HG02840 (cell line): Measurements from ENCODE around the gene ALOX15B.
"Not testable (repeated sequence)": the region's sequence is repeated elsewhere in the genome, so short reads cannot be mapped to it uniquely, and the experiment has no call there.

Experiments
- ATAC-seq: cut with Tn5 transposase; IDR thresholded peaks from one replicate; pipeline ENCODE4 v1.9.1; 2021; ENCODE audit warnings: mild to moderate bottlenecking, moderate library complexity, moderate number of reproducible peaks; ENCODE audit not compliant: unreplicated experiment, low FRiP score

The ALOX15B gene

GRCh38 chr17:8059131-8059530 lies 20.3 kb downstream of the ALOX15B start:
- ATAC-seq = no peak

- ATAC-seq = no peak
Measured at GRCh38 chr17:8060274-8060673, 21.4 kb downstream of the ALOX15B start.

GRCh38 chr17:8061851-8062250 lies 23.0 kb downstream of the ALOX15B start:
- ATAC-seq = not testable (repeated sequence)

- no peak for ATAC-seq
Measured at GRCh38 chr17:8062435-8062806, 23.6 kb downstream of the ALOX15B start.

GRCh38 chr17:8062807-8063483 lies 24.1 kb downstream of the ALOX15B start:
- ATAC-seq = no peak

GRCh38 chr17:8063761-8064534 lies 25.1 kb downstream of the ALOX15B start:
- no peak for ATAC-seq

GRCh38 chr17:8064561-8065019 lies 25.7 kb downstream of the ALOX15B start:
- no peak for ATAC-seq

- no peak for ATAC-seq
Measured at GRCh38 chr17:8066841-8067775, 28.2 kb downstream of the ALOX15B start.

GRCh38 chr17:8067806-8068205 lies 28.9 kb downstream of the ALOX15B start:
- no peak for ATAC-seq

- ATAC-seq = no peak
Measured at GRCh38 chr17:8068736-8069586, 30.1 kb downstream of the ALOX15B start.

- ATAC-seq = no peak
Measured at GRCh38 chr17:8069587-8069860, 30.7 kb downstream of the ALOX15B start.

- no peak for ATAC-seq
Measured at GRCh38 chr17:8071496-8071895, 32.6 kb downstream of the ALOX15B start.

- ATAC-seq = no peak
Measured at GRCh38 chr17:8072341-8072728, 33.5 kb downstream of the ALOX15B start.

GRCh38 chr17:8072729-8073461 lies 34.0 kb downstream of the ALOX15B start:
- no peak for ATAC-seq

- no peak for ATAC-seq
Measured at GRCh38 chr17:8073627-8074484, 35.0 kb downstream of the ALOX15B start.

GRCh38 chr17:8074554-8074953 lies 35.7 kb downstream of the ALOX15B start:
- ATAC-seq = no peak

- no peak for ATAC-seq
Measured at GRCh38 chr17:8075081-8075480, 36.2 kb downstream of the ALOX15B start.

- no peak for ATAC-seq
Measured at GRCh38 chr17:8075574-8076342, 36.9 kb downstream of the ALOX15B start.
